ENCODE results near the gene MGLL.

DNA sequence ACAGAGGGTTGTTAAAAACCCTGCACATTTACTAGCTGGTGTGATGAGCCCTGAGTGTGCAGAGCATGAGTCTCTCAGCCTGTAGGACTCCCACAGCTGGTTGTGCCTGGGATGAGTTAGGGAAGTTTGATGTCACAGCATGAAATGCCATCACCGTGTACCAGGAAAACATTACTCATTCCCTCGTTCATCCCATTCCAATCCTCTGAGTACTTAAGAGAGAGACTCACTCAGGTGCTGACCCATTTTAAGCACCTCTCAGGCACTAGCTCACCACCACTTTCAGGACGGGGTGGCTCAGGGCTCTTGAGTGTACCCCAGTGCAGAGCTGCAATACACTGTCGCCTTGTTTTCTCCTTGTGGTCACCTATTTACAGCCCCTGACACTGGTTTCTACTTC is 18.7 kb downstream of the MGLL start:
- TF ChIP-seq CTCF (IDR thresholded peaks at IDR 0.05; ENCODE audit: low read length) (no peak), EZH2 (optimal IDR thresholded peaks at IDR 0.05; ENCODE audit: low read depth, low read length) (no peak)

Data from MM.1S (cell line).